ENCODE data around the gene PROK1. TPM values are rescaled to one million over a fixed set of nuclear protein-coding genes. Genes with fewer than 3 reads are reported as not detected.

PROK1 gene
- total RNA-seq, 4 donors from 2014 or later, result 0.72 to 4.2 TPM; not detected in 2

GRCh38 chr1:110466646-110467280 is 15.8 kb downstream of the PROK1 start:
- Histone ChIP-seq H3K36me3 (no peaks in the 10 kb centered on the region), H3K9me3 (no peaks in the 10 kb centered on the region), H3K4me3 (no peak overlapping the region), H3K27ac (no peak overlapping the region), H3K4me1 (no peaks in the 10 kb centered on the region), H3K27me3 (no peaks in the 10 kb centered on the region)
- 69% methylated on average over 8 of the region's 8 CpGs for WGBS
- DNase-seq (ENCODE audit: low spot score in 2 of 2), result no peak
- TF ChIP-seq POLR2A (IDR thresholded peaks at IDR 0.05), result no peak

- WGBS, result 85% methylated on average over 3 of the region's 3 CpGs
- H3K4me1 ChIP-seq, result peaks cover 3% of the 10 kb centered on the region
- no peak for TF ChIP-seq POLR2AphosphoS5 (IDR thresholded peaks at IDR 0.05)
- no peak for TF ChIP-seq CTCF (IDR thresholded peaks at IDR 0.05)
- TF ChIP-seq POLR2A (IDR thresholded peaks at IDR 0.05), result no peak
- no peak for TF ChIP-seq EP300 (IDR thresholded peaks at IDR 0.05)
- no peak overlapping the region for H3K4me3 ChIP-seq
- no peaks in the 10 kb centered on the region for H3K9me3 ChIP-seq
- no peaks in the 10 kb centered on the region for H3K36me3 ChIP-seq
- peaks cover 3% of the 10 kb centered on the region for H3K27me3 ChIP-seq
- no peak overlapping the region for H3K27ac ChIP-seq
- DNase-seq (ENCODE audit: low spot score in 2 of 2), result no peak
Measured at GRCh38 chr1:110471131-110471530, 20.2 kb downstream of the PROK1 start.

- peaks cover 3% of the 10 kb centered on the region for H3K27me3 ChIP-seq
- no peak for TF ChIP-seq POLR2A (IDR thresholded peaks at IDR 0.05)
- TF ChIP-seq CTCF (IDR thresholded peaks at IDR 0.05), result no peak
- no peak for TF ChIP-seq POLR2AphosphoS5 (IDR thresholded peaks at IDR 0.05)
- TF ChIP-seq EP300 (IDR thresholded peaks at IDR 0.05), result no peak
- peaks cover 13% of the 10 kb centered on the region for H3K4me1 ChIP-seq
- no peaks in the 10 kb centered on the region for H3K9me3 ChIP-seq
- no peak overlapping the region for H3K27ac ChIP-seq
- WGBS, result 85% methylated on average over 10 of the region's 10 CpGs
- no peak for DNase-seq (ENCODE audit: low spot score in 2 of 2)
- H3K36me3 ChIP-seq, result no peaks in the 10 kb centered on the region
- H3K4me3 ChIP-seq, result no peak overlapping the region
Measured at GRCh38 chr1:110472546-110472945, 21.6 kb downstream of the PROK1 start.

- Histone ChIP-seq H3K4me1 (peaks cover 13% of the 10 kb centered on the region), H3K4me3 (no peak overlapping the region), H3K27me3 (peaks cover 7% of the 10 kb centered on the region), H3K27ac (no peak overlapping the region), H3K9me3 (no peaks in the 10 kb centered on the region), H3K36me3 (no peaks in the 10 kb centered on the region)
- DNase-seq (ENCODE audit: low spot score in 2 of 2), result no peak
- TF ChIP-seq POLR2A (IDR thresholded peaks at IDR 0.05), result no peak
- TF ChIP-seq CTCF (IDR thresholded peaks at IDR 0.05), result no peak
- TF ChIP-seq POLR2AphosphoS5 (IDR thresholded peaks at IDR 0.05), result no peak
- TF ChIP-seq EP300 (IDR thresholded peaks at IDR 0.05), result no peak
- 91% methylated on average over 6 of the region's 6 CpGs for WGBS
Measured at GRCh38 chr1:110474444-110474843, 23.5 kb downstream of the PROK1 start.

- TF ChIP-seq POLR2AphosphoS5 (IDR thresholded peaks at IDR 0.05), result no peak
- no peak for TF ChIP-seq POLR2A (IDR thresholded peaks at IDR 0.05)
- no peak for TF ChIP-seq EP300 (IDR thresholded peaks at IDR 0.05)
- TF ChIP-seq CTCF (IDR thresholded peaks at IDR 0.05), result no peak
- H3K27ac ChIP-seq, result no peak overlapping the region
- peaks cover 9% of the 10 kb centered on the region for H3K27me3 ChIP-seq
- no peaks in the 10 kb centered on the region for H3K9me3 ChIP-seq
- H3K36me3 ChIP-seq, result no peaks in the 10 kb centered on the region
- no peak for DNase-seq (ENCODE audit: low spot score in 2 of 2)
- WGBS, result 88% methylated on average over 5 of the region's 5 CpGs
- H3K4me3 ChIP-seq, result no peak overlapping the region
- H3K4me1 ChIP-seq, result peaks cover 13% of the 10 kb centered on the region
Measured at GRCh38 chr1:110475362-110476027, 24.5 kb downstream of the PROK1 start.

All from suprapubic skin (tissue), 4 donors.